ENCODE measurements around the gene DDX41. TPM values are rescaled to one million over a fixed set of nuclear protein-coding genes. Genes with fewer than 3 reads are reported as not detected.

Gene DDX41
- total and polyA plus RNA-seq, 3 experiments from 2014 or later: 61.7 to 164 (median 160) TPM

DNA sequence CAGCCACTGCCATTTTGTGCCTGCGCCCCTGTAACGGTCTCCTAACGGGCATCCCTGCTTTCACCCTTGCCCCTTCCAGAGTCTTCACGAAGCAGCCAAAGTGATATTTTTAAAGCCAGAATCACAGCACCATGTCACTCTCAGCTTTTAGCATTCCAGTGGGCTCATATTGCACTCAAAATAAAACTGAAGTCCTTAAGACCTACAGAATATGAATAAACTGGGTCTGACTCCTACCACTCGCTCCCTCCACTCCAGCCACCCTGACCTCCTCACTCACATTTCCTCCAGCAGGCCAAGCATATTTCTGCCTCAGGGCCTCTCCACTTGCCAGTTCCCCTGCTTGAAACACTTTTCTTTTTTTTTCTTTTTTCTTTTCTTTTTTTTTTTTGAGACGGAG is 16.9 kb downstream of the DDX41 start:
- Histone ChIP-seq H3K4me3 (ENCODE audit: low read length) (no peak overlapping the region), H3K27ac (ENCODE audit: low read depth, low read length) (no peak overlapping the region), H3K27me3 (ENCODE audit: insufficient read depth, low read length, poor library complexity, severe bottlenecking) (no peaks in the 10 kb centered on the region), H3K4me1 (ENCODE audit: insufficient read depth, low read length) (peaks cover 22% of the 10 kb centered on the region), H3K36me3 (ENCODE audit: insufficient read depth, low read length) (no peaks in the 10 kb centered on the region), H3K9me3 (ENCODE audit: low read length) (no peaks in the 10 kb centered on the region)
- Mint-ChIP-seq H3K4me1 (peaks cover 13 to 33% (median 21%) of the 10 kb centered on the region in 3 donors), H3K27ac (peak overlapping the region in 3 of 8 donors; percentile 26 to 96 (median 64)), H3K4me3 (peak overlapping the region in 6 of 7 donors; percentile 13 to 87 (median 42)), H3K9me3 (no peaks in the 10 kb centered on the region), H3K27me3 (peaks cover 0 to 2% of the 10 kb centered on the region in 2 donors), H3K36me3 (no peaks in the 10 kb centered on the region)
- ChIA-PET POLR2A (no interaction called here), CTCF (interaction anchor here (0.9 to 12.2 kb wide), 10 partner anchors 10 to 190 kb away, joined by 3 to 116 read pairs (median 11); partner anchors contain the start of gene MXD3)
- DNase-seq: no peak

GRCh38 chr5:177498013-177498787 is 18.6 kb downstream of the DDX41 start:
- ChIA-PET POLR2A (interaction anchor here (1.0 to 1.8 kb wide), 5 partner anchors 26 to 109 kb away, joined by 4 to 15 read pairs (median 5); no protein-coding TSS in a partner anchor), CTCF (interaction anchor here (0.8 to 12.2 kb wide), 12 partner anchors 18 to 190 kb away, joined by 3 to 116 read pairs (median 4); partner anchors contain the start of genes DDX41 and LMAN2)
- peak overlapping the region; percentile 51 for H3K27ac ChIP-seq (ENCODE audit: low read depth, low read length)
- peaks cover 22% of the 10 kb centered on the region for H3K4me1 ChIP-seq (ENCODE audit: insufficient read depth, low read length)
- Mint-ChIP-seq H3K27me3 (peaks cover 0 to 2% of the 10 kb centered on the region in 2 donors), H3K27ac (peak overlapping the region in 7 of 8 donors; percentile 0 to 91 (median 75)), H3K9me3 (no peaks in the 10 kb centered on the region), H3K4me3 (peak overlapping the region; percentile 69 to 89 (median 86)), H3K4me1 (peaks cover 13 to 41% (median 21%) of the 10 kb centered on the region in 3 donors), H3K36me3 (no peaks in the 10 kb centered on the region)
- peak in 1 of 5 donors; percentile 30 for DNase-seq
- H3K36me3 ChIP-seq (ENCODE audit: insufficient read depth, low read length): no peaks in the 10 kb centered on the region
- H3K9me3 ChIP-seq (ENCODE audit: low read length): no peaks in the 10 kb centered on the region
- H3K4me3 ChIP-seq (ENCODE audit: low read length): peak overlapping the region; percentile 81
- H3K27me3 ChIP-seq (ENCODE audit: insufficient read depth, low read length, poor library complexity, severe bottlenecking): no peaks in the 10 kb centered on the region

DNA sequence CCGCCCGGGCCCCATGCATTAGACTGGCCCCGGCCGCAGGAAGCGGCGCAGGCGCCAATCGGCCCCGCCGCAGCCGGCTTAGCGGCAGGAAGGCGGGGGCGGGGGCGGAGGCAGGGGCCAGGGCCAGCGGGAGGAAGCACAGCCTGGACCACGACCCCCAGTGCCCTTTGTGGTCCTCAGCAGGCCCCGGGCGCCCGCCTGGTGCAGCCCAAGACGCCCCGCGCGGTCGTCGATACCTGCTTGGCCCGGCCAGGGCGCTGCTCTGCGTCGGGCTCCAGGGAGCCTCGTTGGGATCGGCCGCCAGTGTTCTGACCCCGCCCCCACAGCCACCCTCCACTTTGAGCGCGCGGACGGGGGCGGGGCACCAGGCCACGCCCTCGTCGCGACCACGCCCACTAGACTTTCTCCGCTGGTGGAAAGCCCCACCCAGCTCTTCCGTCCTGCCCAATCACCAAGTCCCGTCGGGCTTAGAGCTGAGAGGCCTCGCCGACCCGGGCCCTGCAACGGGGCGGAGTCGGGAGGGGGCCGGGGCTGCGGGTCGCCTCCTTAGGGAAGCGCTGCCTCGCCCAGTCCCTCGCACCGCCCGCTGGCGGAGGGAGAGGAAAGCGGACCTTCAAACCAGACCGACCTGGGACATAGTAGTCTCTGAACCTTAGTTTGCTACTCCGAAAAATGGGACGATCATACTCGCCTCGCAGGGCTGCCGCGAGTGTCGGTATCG is 19.3 kb downstream of the DDX41 start, which contains the start of gene PDLIM7:
Gene PDLIM7, minus strand, starts transcription at position 313 of the 721 bp plus-strand sequence. CDS start 1,092 bp downstream, outside the sequence.
- ChIA-PET POLR2A (interaction anchor here (0.6 to 1.8 kb wide), 7 partner anchors 9 to 108 kb away, joined by 3 to 15 read pairs (median 5); no protein-coding TSS in a partner anchor), CTCF (interaction anchor here (0.7 to 12.2 kb wide), 13 partner anchors 19 to 189 kb away, joined by 3 to 116 read pairs (median 4); partner anchors contain the start of genes DDX41 and LMAN2)
- H3K27me3 Mint-ChIP-seq: peaks cover 0 to 2% of the 10 kb centered on the region in 2 donors
- Histone ChIP-seq H3K4me1 (ENCODE audit: insufficient read depth, low read length) (peaks cover 22% of the 10 kb centered on the region), H3K36me3 (ENCODE audit: insufficient read depth, low read length) (no peaks in the 10 kb centered on the region), H3K4me3 (ENCODE audit: low read length) (peak within 1 kb of the TSS; percentile 81), H3K27ac (ENCODE audit: low read depth, low read length) (peak within 1 kb of the TSS; percentile 69), H3K9me3 (ENCODE audit: low read length) (no peaks in the 10 kb centered on the region), H3K27me3 (ENCODE audit: insufficient read depth, low read length, poor library complexity, severe bottlenecking) (no peaks in the 10 kb centered on the region)
- peaks cover 13 to 42% (median 23%) of the 10 kb centered on the region in 3 donors for H3K4me1 Mint-ChIP-seq
- peak within 1 kb of the TSS; percentile 69 to 89 (median 86) for H3K4me3 Mint-ChIP-seq
- H3K27ac Mint-ChIP-seq: peak within 1 kb of the TSS in 7 of 8 donors; percentile 0 to 91 (median 75)
- peak; percentile 89 to 95 (median 90) for DNase-seq
- peaks cover 0 to 7% (median 3%) of the 10 kb centered on the region in 3 donors for H3K36me3 Mint-ChIP-seq
- H3K9me3 Mint-ChIP-seq: no peaks in the 10 kb centered on the region

DNA sequence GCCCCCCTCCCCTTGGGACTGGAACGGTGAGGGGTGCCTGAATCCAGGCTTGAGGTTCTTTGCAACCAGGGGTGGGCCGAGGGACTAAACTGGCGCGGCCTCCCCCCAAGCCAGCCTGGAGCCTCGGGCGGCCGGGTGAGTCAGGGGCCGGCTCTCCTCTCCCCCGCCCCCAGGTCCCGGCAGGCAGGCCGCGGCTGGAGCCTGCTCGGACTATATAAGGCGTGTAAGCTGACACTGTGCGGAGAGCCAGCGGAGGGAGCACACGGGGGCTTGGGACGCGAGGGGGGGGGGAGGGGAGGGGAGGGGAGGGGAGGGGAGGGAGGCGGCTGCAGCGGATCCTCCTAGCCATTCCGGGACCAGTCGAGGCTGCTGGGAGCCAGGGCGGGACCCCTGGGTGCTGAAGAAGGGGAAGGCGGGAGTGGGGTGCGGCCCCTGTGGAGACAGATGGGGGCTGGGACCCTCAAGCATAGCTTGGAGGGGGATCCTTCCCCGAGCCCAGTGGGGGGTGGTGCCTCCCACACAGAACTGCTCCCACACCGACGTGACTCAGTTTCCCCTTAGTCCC is 20.0 kb downstream of the DDX41 start:
- Histone ChIP-seq H3K9me3 (ENCODE audit: low read length) (no peaks in the 10 kb centered on the region), H3K4me3 (ENCODE audit: low read length) (peak overlapping the region; percentile 81), H3K27ac (ENCODE audit: low read depth, low read length) (peak overlapping the region; percentile 69), H3K27me3 (ENCODE audit: insufficient read depth, low read length, poor library complexity, severe bottlenecking) (no peaks in the 10 kb centered on the region), H3K36me3 (ENCODE audit: insufficient read depth, low read length) (no peaks in the 10 kb centered on the region), H3K4me1 (ENCODE audit: insufficient read depth, low read length) (peaks cover 22% of the 10 kb centered on the region)
- no peak for DNase-seq
- Mint-ChIP-seq H3K9me3 (no peaks in the 10 kb centered on the region), H3K27ac (no peak overlapping the region), H3K4me1 (peaks cover 13 to 42% (median 23%) of the 10 kb centered on the region in 3 donors), H3K4me3 (peak overlapping the region in 5 of 7 donors; percentile 38 to 89 (median 54)), H3K36me3 (peaks cover 0 to 7% (median 4%) of the 10 kb centered on the region in 3 donors), H3K27me3 (peaks cover 0 to 2% of the 10 kb centered on the region in 2 donors)
- ChIA-PET CTCF (interaction anchor here (0.7 to 12.2 kb wide), 13 partner anchors 20 to 188 kb away, joined by 3 to 116 read pairs (median 4); partner anchors contain the start of genes DDX41 and LMAN2), POLR2A (interaction anchor here (0.6 to 1.8 kb wide), 6 partner anchors 8 to 107 kb away, joined by 3 to 15 read pairs (median 5); no protein-coding TSS in a partner anchor)

DNA sequence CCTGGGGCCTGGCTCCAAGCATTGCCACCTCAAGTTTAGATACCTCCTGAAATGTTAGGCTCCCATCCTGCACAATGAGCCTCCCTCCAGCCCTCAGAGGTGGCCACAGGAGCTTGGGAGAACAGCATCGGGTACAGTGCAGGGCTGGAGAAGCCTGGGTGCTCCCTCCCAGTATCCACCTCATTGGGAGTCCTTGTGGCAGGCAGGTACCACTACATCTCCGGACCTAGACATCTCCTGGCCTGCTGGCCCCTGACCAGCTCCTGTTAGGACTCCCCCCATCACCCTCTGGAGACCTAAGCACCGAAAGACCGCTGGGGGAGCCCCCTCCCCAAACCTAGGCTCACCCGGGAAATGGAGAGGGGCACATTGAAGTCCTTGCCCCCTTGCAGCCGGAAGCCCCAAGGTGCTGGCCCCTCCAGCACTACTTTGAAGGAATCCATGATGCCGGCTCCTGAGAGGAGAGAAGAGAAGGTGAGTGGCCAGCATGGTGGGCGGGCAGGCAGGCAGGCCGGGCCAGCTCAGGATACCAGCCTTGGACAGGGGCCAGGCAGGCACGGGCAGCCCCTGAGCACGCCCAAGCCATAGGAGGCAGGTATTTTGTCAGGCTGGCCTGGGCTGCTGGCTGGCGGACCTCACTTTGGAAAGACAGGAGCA is 20.6 kb downstream of the DDX41 start:
- Histone ChIP-seq H3K9me3 (ENCODE audit: low read length) (no peaks in the 10 kb centered on the region), H3K27ac (ENCODE audit: low read depth, low read length) (peak overlapping the region; percentile 69), H3K27me3 (ENCODE audit: insufficient read depth, low read length, poor library complexity, severe bottlenecking) (no peaks in the 10 kb centered on the region), H3K4me3 (ENCODE audit: low read length) (no peak overlapping the region), H3K4me1 (ENCODE audit: insufficient read depth, low read length) (peaks cover 22% of the 10 kb centered on the region), H3K36me3 (ENCODE audit: insufficient read depth, low read length) (no peaks in the 10 kb centered on the region)
- ChIA-PET POLR2A (interaction anchor here (0.9 to 1.8 kb wide), 4 partner anchors 24 to 92 kb away, joined by 3 to 15 read pairs (median 5); no protein-coding TSS in a partner anchor), CTCF (interaction anchor here (1.4 to 12.2 kb wide), 4 partner anchors 20 to 105 kb away, joined by 3 to 116 read pairs (median 5); no protein-coding TSS in a partner anchor)
- no peak for DNase-seq
- Mint-ChIP-seq H3K27ac (peak overlapping the region in 1 of 8 donors; percentile 6), H3K4me3 (peak overlapping the region; percentile 19 to 80 (median 42)), H3K36me3 (peaks cover 0 to 8% (median 4%) of the 10 kb centered on the region in 3 donors), H3K4me1 (peaks cover 13 to 42% (median 23%) of the 10 kb centered on the region in 3 donors), H3K27me3 (peaks cover 0 to 2% of the 10 kb centered on the region in 2 donors), H3K9me3 (no peaks in the 10 kb centered on the region)

GRCh38 chr5:177495243-177496060 is 21.3 kb downstream of the DDX41 start:
- Histone ChIP-seq H3K9me3 (ENCODE audit: low read length) (no peaks in the 10 kb centered on the region), H3K27ac (ENCODE audit: low read depth, low read length) (peak overlapping the region; percentile 69), H3K36me3 (ENCODE audit: insufficient read depth, low read length) (no peaks in the 10 kb centered on the region), H3K4me3 (ENCODE audit: low read length) (no peak overlapping the region), H3K4me1 (ENCODE audit: insufficient read depth, low read length) (peaks cover 15% of the 10 kb centered on the region), H3K27me3 (ENCODE audit: insufficient read depth, low read length, poor library complexity, severe bottlenecking) (no peaks in the 10 kb centered on the region)
- H3K27ac Mint-ChIP-seq: no peak overlapping the region
- H3K9me3 Mint-ChIP-seq: no peaks in the 10 kb centered on the region
- ChIA-PET POLR2A (interaction anchor here (0.9 to 1.2 kb wide), 2 partner anchors 24 to 41 kb away, joined by 3 to 5 read pairs; no protein-coding TSS in a partner anchor), CTCF (interaction anchor here (1.4 to 12.2 kb wide), 5 partner anchors 19 to 178 kb away, joined by 3 to 116 read pairs (median 5); no protein-coding TSS in a partner anchor)
- H3K4me3 Mint-ChIP-seq: peak overlapping the region in 6 of 7 donors; percentile 19 to 80 (median 38)
- H3K4me1 Mint-ChIP-seq: peaks cover 8 to 39% (median 19%) of the 10 kb centered on the region in 3 donors
- peaks cover 0 to 2% of the 10 kb centered on the region in 2 donors for H3K27me3 Mint-ChIP-seq
- peaks cover 0 to 14% (median 4%) of the 10 kb centered on the region in 3 donors for H3K36me3 Mint-ChIP-seq
- DNase-seq: no peak

All from CD8-positive, alpha-beta memory T cell (primary cell).